ENCODE results near the gene PPP1R37. TPM values are rescaled to one million over a fixed set of nuclear protein-coding genes. Genes with fewer than 3 reads are reported as not detected.

PPP1R37 gene
- total and polyA plus RNA-seq, 2 of the 13 experiments (the other 11 are each of a cell fraction or from before 2014, with no cell fraction given) = 9.0 to 14.3 TPM

GRCh38 chr19:45164577-45165335 is 71.8 kb downstream of the PPP1R37 start (continued):
- TF ChIP-seq MIER3 (CRISPR knock-in tag; IDR thresholded peaks at IDR 0.05; ENCODE audit: borderline replicate concordance) = no peak
- TF ChIP-seq E2F2 (CRISPR knock-in tag; IDR thresholded peaks at IDR 0.05; ENCODE audit: borderline replicate concordance) = no peak
- TF ChIP-seq ZNF12 (CRISPR knock-in tag; IDR thresholded peaks at IDR 0.05) = no peak
- no peak for TF ChIP-seq NFKB2 (CRISPR knock-in tag; IDR thresholded peaks at IDR 0.05; ENCODE audit: borderline replicate concordance)
- TF ChIP-seq BATF2 (CRISPR knock-in tag; IDR thresholded peaks at IDR 0.05) = no peak
- TF ChIP-seq SCMH1 (CRISPR knock-in tag; IDR thresholded peaks at IDR 0.05; ENCODE audit: borderline replicate concordance) = no peak
- no peak for TF ChIP-seq MYNN (CRISPR knock-in tag; IDR thresholded peaks at IDR 0.05; ENCODE audit: low read depth)
- TF ChIP-seq EP300 (IDR thresholded peaks at IDR 0.05; ENCODE audit: low read depth in 2 of 2, low read length in 2 of 2) = no peak
- TF ChIP-seq EP300 (CRISPR knock-in tag; IDR thresholded peaks at IDR 0.05; ENCODE audit: borderline replicate concordance) = no peak
- TF ChIP-seq ZNF556 (CRISPR knock-in tag; IDR thresholded peaks at IDR 0.05; ENCODE audit: borderline replicate concordance) = no peak
- no peak for TF ChIP-seq TBP (CRISPR knock-in tag; IDR thresholded peaks at IDR 0.05)
- TF ChIP-seq POGK (CRISPR knock-in tag; conservative IDR thresholded peaks at IDR 0.05) = 0 out of 2 replicates have a peak, but pooled peaks have one; percentile 46
- TF ChIP-seq NBN (conservative IDR thresholded peaks at IDR 0.05) = no peak
- TF ChIP-seq SPEN (CRISPR knock-in tag; IDR thresholded peaks at IDR 0.05; ENCODE audit: low read depth) = no peak
- TF ChIP-seq ZC3H4 (CRISPR knock-in tag; IDR thresholded peaks at IDR 0.05; ENCODE audit: borderline replicate concordance) = no peak
- TF ChIP-seq ZMYM2 (CRISPR knock-in tag; IDR thresholded peaks at IDR 0.05) = no peak
- no peak for TF ChIP-seq REPIN1 (CRISPR knock-in tag; IDR thresholded peaks at IDR 0.05; ENCODE audit: borderline replicate concordance, low read depth)
- TF ChIP-seq ZNF646 (CRISPR knock-in tag; IDR thresholded peaks at IDR 0.05) = no peak
- TF ChIP-seq PAX8 (CRISPR knock-in tag; IDR thresholded peaks at IDR 0.05; ENCODE audit: borderline replicate concordance) = no peak
- no peak for TF ChIP-seq ZNF274 (CRISPR knock-in tag; IDR thresholded peaks at IDR 0.05)

Data from HepG2 (cell line).